Measurements from ENCODE around the gene BMP6.

Gene BMP6

GRCh38 chr6:7832904-7833750 is 107.2 kb downstream of the BMP6 start:
- DNase-seq = no peak

DNA sequence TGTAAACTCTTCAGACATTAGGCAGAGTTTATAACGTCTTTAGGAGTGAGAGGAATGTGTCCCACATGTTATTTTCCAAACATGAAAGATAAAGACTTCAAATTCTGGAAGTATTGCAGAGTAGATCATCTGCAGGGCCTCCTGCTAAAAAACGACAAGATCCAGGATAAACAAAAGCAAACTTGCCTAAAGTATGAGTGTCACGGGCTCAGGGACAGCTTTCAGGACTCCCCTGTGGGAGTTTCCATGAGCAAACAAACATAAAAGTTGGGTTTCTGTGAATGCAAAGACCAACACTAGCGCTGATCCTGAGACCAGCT is 107.8 kb downstream of the BMP6 start:
- no peak for DNase-seq

DNA sequence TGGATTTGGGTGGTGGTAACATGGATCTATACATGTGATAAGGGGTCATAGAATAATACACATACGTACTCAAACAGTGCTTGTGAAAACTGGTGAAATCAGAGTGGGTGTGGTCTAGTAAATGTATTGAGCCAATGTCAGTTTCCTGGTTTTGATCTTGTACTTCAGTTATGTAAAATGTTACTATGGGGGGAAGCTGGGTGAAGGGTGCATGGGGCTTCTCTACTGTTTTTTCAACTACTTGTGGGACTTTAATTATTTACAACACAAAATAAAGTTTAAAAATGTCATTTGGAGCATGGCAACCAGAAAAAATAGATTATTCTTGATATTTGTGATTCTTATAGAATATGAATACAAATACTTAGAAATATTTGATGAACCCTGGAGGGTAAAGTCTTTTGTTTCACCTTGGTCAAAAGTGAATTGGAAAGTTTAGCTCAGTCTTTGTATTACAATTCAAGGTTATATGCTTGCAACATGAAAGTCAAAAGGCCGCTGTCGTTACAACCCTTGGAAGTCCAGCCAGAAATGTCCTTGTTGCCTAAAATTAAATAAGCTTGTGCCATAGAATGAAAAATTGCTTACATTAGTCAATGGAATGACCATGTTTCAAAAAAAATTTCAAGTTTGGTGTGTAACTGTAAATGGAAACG is 110.6 kb downstream of the BMP6 start:
- no peak for DNase-seq

- DNase-seq = no peak
Observed at GRCh38 chr6:7841781-7842468, 116.0 kb downstream of the BMP6 start.

GRCh38 chr6:7846966-7847818 is 121.3 kb downstream of the BMP6 start:
- DNase-seq = no peak

- no peak for DNase-seq
Observed at GRCh38 chr6:7848229-7848628, 122.3 kb downstream of the BMP6 start.

DNA sequence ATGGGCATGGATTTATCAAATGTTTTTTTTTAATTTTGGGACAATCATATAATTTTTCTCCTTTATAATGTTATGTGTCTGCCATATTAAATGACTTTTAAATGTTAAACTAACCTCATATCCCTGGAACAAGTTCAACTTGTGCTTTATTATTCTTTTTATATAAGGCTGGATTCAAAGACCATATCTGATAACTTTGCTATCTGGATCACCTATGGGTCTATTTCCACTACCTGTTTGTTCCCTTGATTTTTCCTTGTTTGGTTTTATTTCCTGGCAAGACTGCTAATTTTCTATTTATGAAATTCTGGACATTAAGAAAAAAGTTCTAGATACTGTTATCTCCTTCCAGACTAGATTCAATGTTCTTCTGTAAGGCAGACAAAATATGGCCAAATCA is 125.9 kb downstream of the BMP6 start:
- no peak for DNase-seq

DNA sequence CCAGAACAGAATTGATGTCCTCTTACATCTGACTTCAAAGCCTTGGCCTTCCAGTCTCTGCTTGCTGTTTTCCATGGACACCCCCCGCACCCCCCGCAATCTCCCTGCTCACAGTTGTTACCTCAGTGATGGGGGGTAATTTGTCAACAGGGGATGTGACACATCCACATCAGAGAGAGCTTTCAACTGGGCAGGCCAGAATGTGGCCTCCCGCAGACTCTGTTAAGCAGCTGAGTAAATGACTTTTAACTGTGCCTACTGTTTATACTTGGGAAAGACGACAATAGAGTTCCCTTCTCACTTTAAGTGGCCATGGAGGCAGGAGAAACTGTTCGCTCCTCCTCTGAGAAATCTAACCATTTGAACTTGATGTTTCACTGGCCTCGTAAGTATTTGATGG is 133.7 kb downstream of the BMP6 start:
- DNase-seq = no peak

DNA sequence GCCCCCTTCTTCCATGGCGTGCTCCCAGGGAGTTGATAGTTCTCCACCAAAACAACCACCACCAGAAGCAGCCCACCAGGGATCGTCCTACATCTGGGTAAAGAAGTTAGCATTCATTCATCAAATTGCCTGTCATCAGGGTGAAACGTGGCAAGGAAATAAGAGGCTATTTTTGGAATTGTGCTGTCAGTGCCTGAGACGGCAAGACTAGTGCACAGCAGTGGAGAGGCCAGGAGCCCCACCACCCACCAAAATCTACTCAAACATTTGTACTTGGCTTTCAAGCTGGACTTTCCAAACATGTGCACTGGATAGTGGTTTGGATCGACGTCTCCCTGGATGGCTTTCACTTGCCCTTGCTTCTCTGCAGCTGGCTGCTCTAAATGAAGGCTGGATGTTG is 139.9 kb downstream of the BMP6 start:
- no peak for DNase-seq

DNA sequence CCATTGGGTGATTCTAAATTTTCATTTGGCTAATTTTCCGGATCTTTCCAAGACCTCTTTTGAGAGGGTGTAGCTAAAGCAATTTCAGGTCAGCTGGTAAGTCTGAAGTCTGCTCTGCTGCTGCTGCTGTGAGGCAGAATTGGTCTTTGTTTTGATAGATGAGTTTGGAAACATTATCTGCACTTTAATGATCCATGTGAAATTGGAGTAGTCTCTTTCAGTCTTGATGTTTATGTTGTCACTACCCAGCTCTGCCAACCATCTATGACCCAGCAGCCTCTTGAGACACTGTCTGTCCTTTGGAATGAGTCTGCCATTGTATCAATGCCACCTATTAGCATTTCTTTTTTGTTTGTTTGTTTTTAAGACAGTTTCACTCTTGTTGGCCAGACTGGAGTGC is 140.6 kb downstream of the BMP6 start:
- no peak for DNase-seq

GRCh38 chr6:7868926-7869325 is 143.0 kb downstream of the BMP6 start:
- DNase-seq = no peak

- DNase-seq = no peak
Observed at GRCh38 chr6:7878401-7878964, 152.6 kb downstream of the BMP6 start.

DNA sequence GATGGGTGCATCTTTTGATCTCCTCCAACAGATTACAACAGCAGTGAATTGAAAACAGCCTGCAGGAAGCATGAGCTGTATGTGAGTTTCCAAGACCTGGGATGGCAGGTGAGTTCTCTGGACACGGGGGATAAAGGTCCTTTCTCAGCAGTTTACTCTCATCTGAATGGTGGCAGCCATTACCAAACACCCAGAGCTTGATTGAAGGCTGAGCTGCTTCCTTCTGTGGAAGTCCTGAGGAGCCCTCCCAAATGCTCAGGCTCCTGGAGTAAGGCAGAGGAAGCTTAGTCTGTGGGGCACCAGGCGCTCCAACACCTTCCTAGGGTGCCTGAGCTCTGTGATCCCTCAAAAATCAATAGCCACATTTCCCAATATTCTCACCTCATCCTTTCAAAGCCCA is 153.1 kb downstream of the BMP6 start:
- DNase-seq = no peak

DNA sequence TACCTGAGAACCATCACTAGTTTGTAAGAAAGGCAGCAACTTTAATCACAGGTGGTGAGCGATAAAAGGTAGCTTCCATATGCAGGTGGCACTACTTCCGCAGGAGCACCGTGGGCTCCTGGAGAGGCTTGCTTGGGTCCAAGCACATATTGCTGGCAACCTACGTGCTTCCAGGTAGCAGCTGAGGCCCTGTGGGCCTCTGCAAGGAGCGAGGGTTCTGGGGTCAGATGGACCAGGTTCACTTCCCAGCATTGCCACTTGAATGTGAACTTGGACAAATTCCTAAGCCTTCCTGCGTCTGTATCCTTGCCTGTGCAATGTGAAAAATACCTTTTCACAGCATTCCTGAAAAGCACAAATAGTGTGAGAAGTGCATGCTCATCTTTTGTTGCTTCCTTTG is 153.7 kb downstream of the BMP6 start:
- DNase-seq = no peak

GRCh38 chr6:7879980-7880717 is 154.2 kb downstream of the BMP6 start:
- no peak for DNase-seq

GRCh38 chr6:7880718-7881107 is 154.8 kb downstream of the BMP6 start:
- DNase-seq = no peak

DNA sequence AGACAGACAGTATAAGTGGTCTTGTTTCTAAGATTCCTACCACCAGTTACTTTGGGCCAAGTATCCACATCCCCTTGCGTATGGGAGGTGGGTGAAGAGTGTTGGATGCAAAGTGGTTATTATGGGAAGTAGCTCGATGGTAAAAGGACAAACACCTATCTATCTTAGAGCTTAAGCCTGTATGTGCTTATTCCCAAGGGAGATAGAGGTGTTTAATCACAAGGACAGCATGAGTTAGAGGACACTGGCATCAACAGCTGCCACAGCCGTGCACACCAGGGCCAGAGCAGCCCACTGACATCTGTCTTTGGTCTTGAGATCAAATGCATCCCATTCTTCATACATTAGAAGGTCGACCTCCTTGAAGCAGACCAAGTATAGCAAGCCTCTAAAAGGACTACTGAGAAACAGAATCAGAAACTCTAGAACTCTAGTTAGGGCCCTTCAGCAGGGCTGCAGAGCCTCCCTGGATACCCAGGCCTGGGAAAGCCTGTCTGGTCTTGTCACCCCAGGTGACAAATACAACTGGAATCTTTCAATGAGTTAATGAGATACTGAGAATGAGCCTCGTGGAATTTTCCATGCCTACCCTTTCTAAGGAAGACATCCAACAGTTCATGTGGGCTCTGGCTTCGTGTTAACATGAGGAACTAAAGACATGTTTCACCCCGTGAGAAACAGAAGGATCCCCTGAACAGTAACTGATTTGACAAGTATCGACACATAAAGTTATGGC is 156.0 kb downstream of the BMP6 start:
- no peak for DNase-seq

GRCh38 chr6:7882505-7883257 is 156.8 kb downstream of the BMP6 start:
- DNase-seq = no peak

DNA sequence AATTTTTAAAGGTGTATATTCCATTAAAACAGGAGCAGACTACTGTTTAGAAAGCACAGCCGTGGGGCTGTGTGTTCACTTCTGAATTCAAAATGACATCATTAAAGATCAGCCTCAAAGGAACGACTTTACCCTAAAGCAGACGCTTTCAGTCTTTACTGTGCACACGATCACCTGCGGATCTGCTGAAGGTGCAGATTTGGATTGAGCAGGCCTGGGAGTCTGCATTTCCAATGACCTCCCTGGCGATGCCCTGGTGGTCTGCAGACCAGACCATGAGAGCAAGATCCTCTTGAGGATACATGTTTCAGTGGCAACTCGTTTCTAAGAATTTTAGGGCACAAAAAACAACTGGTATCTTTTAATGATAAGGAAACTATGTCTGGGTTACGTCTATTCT is 157.5 kb downstream of the BMP6 start:
- no peak for DNase-seq

DNA sequence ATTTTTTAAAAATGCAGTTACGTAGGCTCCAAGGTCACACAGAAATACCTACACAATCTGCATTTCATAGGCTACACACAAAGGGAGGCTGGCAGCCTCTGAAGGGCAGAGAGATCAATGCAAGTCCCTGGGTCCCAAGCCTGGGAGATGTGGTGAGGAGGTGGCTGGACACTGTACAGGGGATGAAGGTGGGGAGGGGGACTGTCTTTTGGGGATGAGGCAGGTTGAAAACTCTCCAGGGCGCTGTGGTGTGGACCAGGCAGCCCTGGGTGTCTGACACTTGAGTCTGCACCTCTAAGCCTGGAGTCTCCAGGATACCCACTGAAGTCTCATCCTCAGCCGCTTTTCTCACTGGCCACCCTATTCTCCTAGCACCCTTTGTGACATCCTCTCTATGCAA is 160.2 kb downstream of the BMP6 start:
- DNase-seq = no peak
